ENCODE results near the gene RGS8.

The RGS8 gene, protein sequence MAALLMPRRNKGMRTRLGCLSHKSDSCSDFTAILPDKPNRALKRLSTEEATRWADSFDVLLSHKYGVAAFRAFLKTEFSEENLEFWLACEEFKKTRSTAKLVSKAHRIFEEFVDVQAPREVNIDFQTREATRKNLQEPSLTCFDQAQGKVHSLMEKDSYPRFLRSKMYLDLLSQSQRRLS

GRCh38 chr1:182684116-182684828 is at the start of gene RGS8:
Gene RGS8 (minus strand): TSS chr1:182684587. CDS start chr1:182669649, 14,938 bp downstream.
- no peak for FAIRE-seq

DNA sequence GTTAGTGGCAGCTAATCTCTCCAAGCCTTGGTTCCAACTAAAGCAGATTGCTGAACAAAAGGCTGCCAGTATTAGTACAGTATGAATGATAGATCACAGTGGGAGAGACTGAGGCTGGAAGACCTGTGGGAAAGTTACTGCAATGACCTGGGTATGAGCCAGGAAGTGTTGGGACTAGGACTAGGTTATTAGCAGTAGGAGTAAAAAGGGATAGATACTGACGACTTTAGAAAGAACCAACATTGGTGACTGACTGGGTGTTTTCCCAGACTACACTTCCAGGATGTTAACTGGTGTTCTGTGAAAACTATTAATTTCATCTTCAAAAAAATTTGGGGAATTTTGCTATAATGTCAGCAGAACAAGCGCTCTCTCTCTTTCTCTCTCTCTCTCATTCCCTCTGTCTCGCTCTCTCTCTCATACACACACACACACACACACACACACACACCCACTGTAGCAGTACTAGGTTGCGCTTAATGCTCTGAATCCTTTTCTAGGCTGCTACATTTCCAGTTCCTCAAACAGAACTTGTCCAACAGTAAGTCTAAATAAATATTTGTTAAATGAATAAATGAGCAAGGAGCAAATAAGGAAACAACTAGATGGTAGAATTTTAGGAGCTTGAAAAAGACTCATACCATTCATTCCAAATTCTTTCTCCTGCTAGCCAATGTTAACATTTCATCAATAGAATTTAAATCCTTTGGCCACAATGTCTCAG is 47.6 kb upstream of the RGS8 start:
- no peak for FAIRE-seq

DNA sequence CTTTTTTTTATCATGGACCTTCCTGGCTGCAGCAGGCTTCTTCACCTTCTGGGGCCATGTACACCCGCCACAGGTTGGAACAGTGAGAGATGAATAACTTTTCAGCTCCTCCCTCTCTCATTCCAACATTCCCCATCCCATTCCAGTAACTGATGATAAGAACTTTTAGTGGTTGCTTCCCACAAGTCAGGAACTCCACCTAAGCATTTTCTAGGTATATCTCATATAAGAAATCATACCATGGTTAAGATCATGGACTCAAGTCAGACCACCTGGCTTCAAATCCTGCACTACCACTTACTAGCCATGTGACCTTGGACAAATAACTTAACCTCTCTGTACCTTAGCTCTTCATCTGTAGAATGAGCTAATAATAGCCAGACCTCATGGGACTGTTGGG is 42.5 kb upstream of the RGS8 start:
- no peak for FAIRE-seq

- FAIRE-seq, result no peak
These were observed 41.2 kb upstream of the RGS8 start for GRCh38 chr1:182725259-182726255.

GRCh38 chr1:182724215-182724614 is 39.8 kb upstream of the RGS8 start:
- no peak for FAIRE-seq

GRCh38 chr1:182723200-182723599 is 38.8 kb upstream of the RGS8 start:
- FAIRE-seq, result no peak

DNA sequence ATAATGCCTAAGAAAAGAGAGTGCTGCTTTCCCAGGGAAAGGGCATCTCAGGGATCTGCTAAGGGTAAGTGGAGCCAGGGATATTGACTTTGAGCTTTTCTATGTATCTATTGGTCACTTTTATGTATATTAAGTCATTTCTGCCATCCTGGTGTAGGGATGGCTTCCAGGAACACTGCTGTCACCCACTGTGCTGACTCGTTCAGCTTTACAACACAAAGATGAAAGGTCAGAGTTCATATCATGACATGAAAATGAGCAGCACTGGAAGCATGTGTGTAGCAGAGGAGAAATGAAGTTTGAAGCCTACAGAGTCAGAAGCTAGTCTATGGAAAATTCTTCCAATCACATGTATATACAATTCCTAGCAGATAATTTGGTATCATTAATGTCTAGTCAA is 37.1 kb upstream of the RGS8 start:
- no peak for FAIRE-seq

DNA sequence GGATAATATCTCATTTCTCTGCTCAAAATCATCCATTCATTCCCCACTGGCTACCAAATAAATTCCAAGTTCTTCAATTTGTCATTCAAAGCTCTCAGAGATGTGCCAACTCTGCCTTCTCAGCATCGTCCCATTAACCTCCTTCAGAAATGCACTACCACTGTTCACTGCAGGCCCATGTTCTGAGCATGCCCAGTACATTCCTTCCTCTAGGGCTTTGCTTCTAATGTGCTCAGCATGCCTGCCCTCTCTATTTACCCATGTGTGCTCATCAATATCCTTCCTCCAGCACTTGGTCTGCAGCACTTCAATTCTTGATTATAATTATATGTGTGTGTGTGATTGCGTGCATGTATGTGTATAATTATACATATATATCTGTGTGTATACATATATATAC is 36.1 kb upstream of the RGS8 start:
- FAIRE-seq, result no peak

- FAIRE-seq, result no peak
These were observed 35.2 kb upstream of the RGS8 start for GRCh38 chr1:182719553-182719952.

GRCh38 chr1:182718311-182718710 is 33.9 kb upstream of the RGS8 start:
- FAIRE-seq, result no peak

DNA sequence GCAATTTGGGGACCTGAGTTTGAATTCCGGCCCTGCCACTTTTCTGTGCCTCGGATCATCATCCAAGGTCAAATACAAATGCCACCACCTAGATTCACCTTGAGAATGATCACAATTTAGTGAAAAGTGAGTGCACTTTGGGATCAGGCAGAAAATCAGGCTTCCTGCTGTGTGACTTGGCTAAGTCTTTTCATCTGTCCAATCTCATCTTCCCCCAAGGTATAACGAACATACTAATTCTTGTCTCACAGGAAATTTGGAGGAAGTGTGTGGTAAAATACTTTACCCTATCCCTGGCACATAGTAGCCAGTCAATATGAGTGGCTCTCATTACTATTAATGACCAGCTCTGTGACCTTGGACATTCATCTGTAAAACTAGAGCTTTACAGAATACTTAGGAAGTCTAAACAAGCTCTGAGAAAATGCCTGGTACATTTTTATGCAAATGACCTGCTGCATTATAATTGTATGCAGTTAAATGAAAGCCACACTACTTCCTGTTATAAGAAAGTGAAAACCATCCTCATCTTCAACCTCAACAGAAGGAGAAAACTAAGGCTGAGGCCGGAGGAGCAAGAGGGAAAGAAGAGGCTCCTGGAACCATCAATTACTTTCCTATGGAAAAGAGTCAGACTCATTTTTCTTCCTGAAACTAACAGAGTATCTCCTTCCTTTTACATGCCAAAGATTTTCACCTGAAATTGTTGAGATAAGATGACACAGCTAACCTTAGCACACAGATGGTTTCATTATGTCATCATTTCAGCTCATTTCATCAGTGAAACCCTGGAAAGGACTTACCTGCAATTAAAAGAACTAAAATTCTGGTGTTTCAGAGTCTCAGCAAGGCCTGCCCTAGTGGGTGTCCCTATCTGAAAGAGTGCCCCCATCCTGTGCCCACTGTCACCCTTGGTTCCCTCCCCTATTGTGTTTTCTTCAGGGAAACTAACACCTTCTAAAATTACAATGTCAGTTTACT is 32.6 kb upstream of the RGS8 start:
- FAIRE-seq, result no peak

GRCh38 chr1:182715531-182715930 is 31.1 kb upstream of the RGS8 start:
- FAIRE-seq, result no peak

DNA sequence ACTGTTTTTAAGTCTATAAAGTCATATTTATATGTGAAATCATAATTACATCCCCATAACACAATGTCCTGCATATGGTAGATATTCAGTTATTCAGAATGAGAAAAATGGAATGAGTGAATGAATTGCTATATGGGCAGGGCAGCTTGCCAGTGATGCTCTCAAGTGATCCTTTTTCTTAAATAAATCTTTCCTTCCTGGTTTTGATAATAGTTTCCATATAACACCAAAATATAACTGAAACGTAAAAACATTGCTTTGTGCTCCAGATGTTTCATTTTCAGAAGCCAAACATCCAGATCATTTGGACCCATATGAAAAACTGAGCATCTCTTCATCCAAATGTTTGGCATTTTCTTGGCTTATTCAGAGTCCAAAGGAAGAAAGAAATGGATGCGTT is 30.2 kb upstream of the RGS8 start:
- FAIRE-seq, result no peak

- no peak for FAIRE-seq
These were observed 29.6 kb upstream of the RGS8 start for GRCh38 chr1:182713939-182714338.

DNA sequence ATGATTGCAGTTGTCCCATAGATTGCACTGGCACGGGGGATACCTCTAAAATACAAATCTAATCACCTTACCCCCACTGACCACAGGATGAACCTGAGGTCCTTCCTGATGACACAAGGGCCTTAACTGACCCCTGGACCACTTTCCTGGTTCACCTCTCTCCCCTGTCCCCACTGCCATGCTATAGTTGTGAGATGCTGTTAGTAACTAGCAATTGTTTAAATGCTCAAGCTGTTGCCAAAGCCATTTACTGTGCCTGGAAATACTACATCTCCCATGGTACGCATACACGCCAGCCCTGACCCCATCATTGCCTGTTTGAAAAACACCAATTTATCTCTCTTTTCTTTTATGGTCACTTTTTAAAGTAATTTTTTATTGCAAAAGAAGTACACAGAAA is 29.1 kb upstream of the RGS8 start:
- FAIRE-seq, result no peak

DNA sequence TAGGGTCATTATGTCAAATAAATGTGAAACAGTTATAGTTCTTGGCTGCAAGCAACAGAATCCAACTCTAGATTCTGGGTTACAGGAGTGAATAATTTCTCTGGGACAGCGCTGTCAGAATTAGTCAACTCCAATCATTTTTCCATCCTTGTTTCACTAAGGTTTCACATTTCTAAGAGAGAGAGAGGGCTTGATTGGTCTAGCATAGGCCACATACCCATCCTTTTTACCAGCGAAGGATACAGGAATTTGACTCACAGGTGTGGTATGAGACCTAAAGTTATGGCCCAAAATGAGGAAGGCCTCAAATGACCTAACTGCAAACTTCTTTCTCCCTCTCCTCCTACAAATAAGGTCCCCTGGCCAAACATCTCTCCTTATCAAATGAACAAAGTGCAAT is 25.5 kb upstream of the RGS8 start:
- no peak for FAIRE-seq

DNA sequence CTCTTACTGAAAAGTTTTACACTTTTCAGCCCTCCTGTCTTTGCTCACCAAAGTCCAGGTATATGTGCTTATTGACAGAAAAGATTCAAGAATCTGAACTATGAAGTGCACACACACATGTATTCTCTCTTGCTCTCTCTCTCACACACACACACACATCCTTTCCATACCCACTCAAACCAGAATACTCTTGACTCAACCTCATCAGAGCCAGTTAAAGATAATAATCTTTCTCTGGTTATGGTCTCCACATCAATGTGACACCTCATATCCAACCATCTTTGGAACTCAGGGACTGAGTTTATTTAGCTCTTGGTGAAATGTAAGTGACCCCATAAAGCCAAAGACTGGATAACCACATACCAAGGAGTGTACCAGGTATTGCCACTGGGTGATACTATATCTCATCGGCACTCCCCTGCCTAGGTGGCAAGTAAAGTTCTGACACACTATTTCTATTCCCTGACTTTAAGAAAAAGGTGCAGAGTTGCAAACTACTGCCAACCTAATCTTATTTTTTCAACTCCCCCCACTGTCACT is 24.9 kb upstream of the RGS8 start:
- no peak for FAIRE-seq

DNA sequence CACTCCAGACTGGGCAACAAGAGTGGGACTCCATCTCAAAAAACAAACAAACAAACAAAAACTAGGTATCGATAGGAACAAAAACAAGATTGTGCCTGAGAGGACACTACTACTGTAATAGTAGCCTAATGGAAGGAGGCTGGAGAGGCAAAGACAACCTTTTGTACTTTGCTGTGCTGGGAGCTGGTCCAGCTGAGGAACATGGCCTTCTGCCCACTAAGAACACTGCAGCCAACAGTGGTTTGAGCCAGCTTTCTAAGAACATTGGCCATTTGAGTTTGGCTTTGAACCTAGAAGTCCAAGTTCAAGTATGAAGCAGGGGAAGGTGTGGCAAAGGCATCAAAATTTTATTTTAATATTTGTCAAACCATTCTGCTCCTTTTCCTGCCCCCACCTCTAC is 22.7 kb upstream of the RGS8 start:
- no peak for FAIRE-seq

DNA sequence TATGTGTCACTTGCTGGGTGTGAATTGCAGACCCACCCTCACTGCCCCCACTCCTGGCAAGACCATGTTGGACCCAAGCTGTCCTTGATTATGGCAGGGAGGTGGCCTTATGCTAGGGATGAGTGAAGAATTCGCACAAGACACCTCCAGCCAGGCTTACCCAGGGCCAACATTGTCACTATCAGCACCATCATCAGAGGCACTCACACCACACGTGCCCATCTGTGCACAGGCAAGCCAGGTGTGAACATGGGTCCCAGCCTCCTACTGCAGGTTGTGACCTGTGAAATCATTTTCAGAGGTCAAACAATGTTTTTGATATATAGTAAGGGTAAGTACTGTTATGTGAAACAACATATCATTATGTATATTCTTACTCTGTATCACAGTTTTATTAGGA is 20.3 kb upstream of the RGS8 start:
- no peak for FAIRE-seq

- FAIRE-seq, result no peak
These were observed 19.2 kb upstream of the RGS8 start for GRCh38 chr1:182703539-182703938.

GRCh38 chr1:182702826-182703524 is 18.6 kb upstream of the RGS8 start:
- no peak for FAIRE-seq
